HepG2 (cell line): Measurements from ENCODE around the gene PPP4C. TPM values are rescaled to one million over a fixed set of nuclear protein-coding genes. Genes with fewer than 3 reads are reported as not detected.

ENCODE experiments used
- FOXC1 ChIP-seq: sonication (generic); formaldehyde crosslinking; IDR thresholded peaks from 2 replicates; pipeline ENCODE4 v1.8.0; 2022; ENCODE audit warnings: mild to moderate bottlenecking, missing genetic modification reagents, borderline replicate concordance
- GABPA ChIP-seq, 2 experiments: IDR thresholded peaks; 2 replicates each; pipeline ENCODE4 v1.6.1; 2011 to 2016; ENCODE audit warnings: low read depth in 2 of 2, low read length in 1 of 2, missing biosample characterization in 1 of 2, missing genetic modification characterization in 1 of 2
- HNRNPLL ChIP-seq: fragments of 200-400 bp; formaldehyde crosslinking; IDR thresholded peaks from 2 replicates; pipeline ENCODE4 v1.6.1; 2017; ENCODE audit warnings: mild to moderate bottlenecking, low read depth, low read length; ENCODE audit not compliant: poor library complexity, severe bottlenecking
- IRF2 ChIP-seq: IDR thresholded peaks from 2 replicates; pipeline ENCODE4 v1.6.1; 2018; ENCODE audit warnings: missing genetic modification reagents, missing compliant biosample characterization
- KLF13 ChIP-seq: sonication (generic); formaldehyde crosslinking; IDR thresholded peaks from 2 replicates; pipeline ENCODE4 v1.4.0; 2020; ENCODE audit warnings: mild to moderate bottlenecking, missing genetic modification reagents
- PCBP1 ChIP-seq: fragments of 200-400 bp; formaldehyde crosslinking; IDR thresholded peaks from 2 replicates; pipeline ENCODE4 v1.6.1; 2017; ENCODE audit warnings: mild to moderate bottlenecking, low read depth, low read length, borderline replicate concordance
- RCOR2 ChIP-seq: IDR thresholded peaks from 2 replicates; pipeline ENCODE4 v1.6.1; 2016; ENCODE audit warnings: missing biosample characterization, missing genetic modification reagents
- REL ChIP-seq: sonication (generic); formaldehyde crosslinking; conservative IDR thresholded peaks from 2 replicates; pipeline ENCODE4 v1.8.0; 2022; ENCODE audit warnings: mild to moderate bottlenecking, missing genetic modification reagents, moderate library complexity
- RFXANK ChIP-seq: IDR thresholded peaks from 2 replicates; pipeline ENCODE4 v1.6.1; 2016
- SPEN ChIP-seq: sonication (generic); formaldehyde crosslinking; IDR thresholded peaks from 2 replicates; pipeline ENCODE4 v1.5.1; 2020; ENCODE audit warnings: low read depth, mild to moderate bottlenecking, missing genetic modification reagents
- ZNF768 ChIP-seq: sonication (generic); formaldehyde crosslinking; IDR thresholded peaks from 2 replicates; pipeline ENCODE4 v1.4.0; 2020; ENCODE audit warnings: missing genetic modification reagents
- polyA plus RNA-seq, 8 experiments: library from polyadenylated mRNA; depleted of rRNA in 3 of 8; stranded (reverse) in 7 of 8; unstranded in 1 of 8; fragments of >200 nt; fragmentation: Illumina TruSeq in 4 of 8; extraction: Trizol in 4 of 8; gene quantifications; 2 replicates each; pipeline versions ENCODE4 v1.2.1 to v1.2.3, GENCODE V29; 2011 to 2016; ENCODE audit warnings: low read depth in 4 of 8, missing spikeins in 1 of 8, mixed read lengths in 1 of 8; ENCODE audit not compliant: insufficient read depth in 1 of 8
- total RNA-seq, 5 experiments: library from RNA; depleted of rRNA; stranded (reverse); fragments of >200 nt; fragmentation: Illumina TruSeq; extraction: Trizol; gene quantifications; 2 replicates each; pipeline ENCODE4 v1.2.3, GENCODE V29; 2016; ENCODE audit warnings: low read depth in 1 of 5
- TF ChIP-seq, protein P1 (sequence below): sonication (generic); formaldehyde crosslinking; IDR thresholded peaks from 2 replicates; pipeline ENCODE4 v1.8.1; 2023; ENCODE audit warnings: mild to moderate bottlenecking, inconsistent platforms, moderate library complexity, missing genetic modification reagents, borderline replicate concordance
- TF ChIP-seq, protein P2 (sequence below): sonication (generic); formaldehyde crosslinking; IDR thresholded peaks from 2 replicates; pipeline ENCODE4 v1.4.0; 2020; ENCODE audit warnings: missing genetic modification reagents, borderline replicate concordance
- TF ChIP-seq, protein P3 (sequence below): sonication (generic); formaldehyde crosslinking; IDR thresholded peaks from 2 replicates; pipeline ENCODE4 v1.8.0; 2022; ENCODE audit warnings: mild to moderate bottlenecking, missing genetic modification reagents, moderate library complexity
- TF ChIP-seq, protein P4 (sequence below): sonication (generic); formaldehyde crosslinking; IDR thresholded peaks from 2 replicates; pipeline ENCODE4 v1.8.0; 2022; ENCODE audit warnings: mild to moderate bottlenecking, missing genetic modification reagents, borderline replicate concordance
- TF ChIP-seq, protein P5 (sequence below): sonication (generic); formaldehyde crosslinking; IDR thresholded peaks from 2 replicates; pipeline ENCODE4 v1.4.0; 2020; ENCODE audit warnings: mild to moderate bottlenecking, missing genetic modification reagents, borderline replicate concordance

The PPP4C gene
- total and polyA plus RNA-seq, 2 of the 13 experiments (the other 11 are each of a cell fraction or from before 2014, with no cell fraction given) = 176 to 220 TPM

DNA sequence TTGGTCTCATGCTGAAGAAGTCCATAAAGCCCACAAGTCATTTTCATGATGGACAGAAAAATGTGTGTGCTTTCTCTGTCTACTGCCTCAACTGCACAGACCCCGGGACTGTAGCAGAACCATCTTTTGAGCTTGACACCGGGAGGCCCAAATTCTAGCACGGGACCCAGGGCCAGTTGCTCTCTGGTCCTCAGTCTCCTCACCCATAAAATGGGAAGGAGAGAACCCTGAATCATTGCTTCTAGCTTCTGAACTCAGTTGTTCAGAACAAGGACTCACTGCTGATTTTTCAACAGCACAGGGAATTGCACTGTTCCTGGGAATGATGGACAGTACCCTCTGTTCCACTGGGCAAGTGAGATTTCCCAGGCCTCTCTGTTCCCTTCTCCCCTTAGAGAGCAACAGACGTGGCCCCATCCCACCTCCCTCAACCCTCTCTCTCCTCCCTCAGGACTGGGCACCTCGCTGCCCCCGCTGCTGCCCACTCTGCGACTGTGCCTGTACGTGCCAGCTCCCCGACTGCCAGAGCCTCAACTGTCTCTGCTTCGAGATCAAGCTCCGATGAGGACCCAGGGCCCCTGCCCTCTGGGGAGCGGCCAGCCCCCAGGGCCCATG lies 12.4 kb upstream of the PPP4C start (continued):
- TF ChIP-seq KLF13 (no peak), ZNF768 (peak; percentile 73; the same call in 1 of the 2 replicates), SPEN (no peak), REL (CRISPR knock-in tag) (no peak), PCBP1 (0 out of 2 replicates have a peak, but pooled peaks have one; percentile 22), RFXANK (CRISPR knock-in tag) (no peak), RCOR2 (CRISPR knock-in tag) (0 out of 2 replicates have a peak, but pooled peaks have one; percentile 37), HNRNPLL (no peak), GABPA (IDR thresholded peaks at IDR 0.05; ENCODE audit: low read depth, low read length) (no peak), GABPA (CRISPR knock-in tag; IDR thresholded peaks at IDR 0.05; ENCODE audit: low read depth) (no peak), FOXC1 (CRISPR knock-in tag) (peak; percentile 25; the same call in 1 of the 2 replicates), IRF2 (CRISPR knock-in tag) (0 out of 2 replicates have a peak, but pooled peaks have one; percentile 17)
- TF ChIP-seq, protein P1, sequence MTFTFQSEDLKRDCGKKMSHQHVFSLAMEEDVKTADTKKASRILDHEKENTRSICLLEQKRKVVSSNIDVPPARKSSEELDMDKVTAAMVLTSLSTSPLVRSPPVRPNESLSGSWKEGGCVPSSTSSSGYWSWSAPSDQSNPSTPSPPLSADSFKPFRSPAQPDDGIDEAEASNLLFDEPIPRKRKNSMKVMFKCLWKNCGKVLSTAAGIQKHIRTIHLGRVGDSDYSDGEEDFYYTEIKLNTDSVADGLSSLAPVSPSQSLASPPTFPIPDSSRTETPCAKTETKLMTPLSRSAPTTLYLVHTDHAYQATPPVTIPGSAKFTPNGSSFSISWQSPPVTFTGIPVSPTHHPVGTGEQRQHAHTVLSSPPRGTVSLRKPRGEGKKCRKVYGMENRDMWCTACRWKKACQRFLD (CRISPR knock-in tag) = no peak; the same call in 1 of the 2 replicates
- TF ChIP-seq, protein P2, sequence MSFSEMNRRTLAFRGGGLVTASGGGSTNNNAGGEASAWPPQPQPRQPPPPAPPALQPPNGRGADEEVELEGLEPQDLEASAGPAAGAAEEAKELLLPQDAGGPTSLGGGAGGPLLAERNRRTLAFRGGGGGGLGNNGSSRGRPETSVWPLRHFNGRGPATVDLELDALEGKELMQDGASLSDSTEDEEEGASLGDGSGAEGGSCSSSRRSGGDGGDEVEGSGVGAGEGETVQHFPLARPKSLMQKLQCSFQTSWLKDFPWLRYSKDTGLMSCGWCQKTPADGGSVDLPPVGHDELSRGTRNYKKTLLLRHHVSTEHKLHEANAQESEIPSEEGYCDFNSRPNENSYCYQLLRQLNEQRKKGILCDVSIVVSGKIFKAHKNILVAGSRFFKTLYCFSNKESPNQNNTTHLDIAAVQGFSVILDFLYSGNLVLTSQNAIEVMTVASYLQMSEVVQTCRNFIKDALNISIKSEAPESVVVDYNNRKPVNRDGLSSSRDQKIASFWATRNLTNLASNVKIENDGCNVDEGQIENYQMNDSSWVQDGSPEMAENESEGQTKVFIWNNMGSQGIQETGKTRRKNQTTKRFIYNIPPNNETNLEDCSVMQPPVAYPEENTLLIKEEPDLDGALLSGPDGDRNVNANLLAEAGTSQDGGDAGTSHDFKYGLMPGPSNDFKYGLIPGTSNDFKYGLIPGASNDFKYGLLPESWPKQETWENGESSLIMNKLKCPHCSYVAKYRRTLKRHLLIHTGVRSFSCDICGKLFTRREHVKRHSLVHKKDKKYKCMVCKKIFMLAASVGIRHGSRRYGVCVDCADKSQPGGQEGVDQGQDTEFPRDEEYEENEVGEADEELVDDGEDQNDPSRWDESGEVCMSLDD (CRISPR knock-in tag) = 0 out of 2 replicates have a peak, but pooled peaks have one; percentile 23
- TF ChIP-seq, protein P3, sequence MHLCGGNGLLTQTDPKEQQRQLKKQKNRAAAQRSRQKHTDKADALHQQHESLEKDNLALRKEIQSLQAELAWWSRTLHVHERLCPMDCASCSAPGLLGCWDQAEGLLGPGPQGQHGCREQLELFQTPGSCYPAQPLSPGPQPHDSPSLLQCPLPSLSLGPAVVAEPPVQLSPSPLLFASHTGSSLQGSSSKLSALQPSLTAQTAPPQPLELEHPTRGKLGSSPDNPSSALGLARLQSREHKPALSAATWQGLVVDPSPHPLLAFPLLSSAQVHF (CRISPR knock-in tag) = 0 out of 2 replicates have a peak, but pooled peaks have one; percentile 68
- TF ChIP-seq, protein P4, sequence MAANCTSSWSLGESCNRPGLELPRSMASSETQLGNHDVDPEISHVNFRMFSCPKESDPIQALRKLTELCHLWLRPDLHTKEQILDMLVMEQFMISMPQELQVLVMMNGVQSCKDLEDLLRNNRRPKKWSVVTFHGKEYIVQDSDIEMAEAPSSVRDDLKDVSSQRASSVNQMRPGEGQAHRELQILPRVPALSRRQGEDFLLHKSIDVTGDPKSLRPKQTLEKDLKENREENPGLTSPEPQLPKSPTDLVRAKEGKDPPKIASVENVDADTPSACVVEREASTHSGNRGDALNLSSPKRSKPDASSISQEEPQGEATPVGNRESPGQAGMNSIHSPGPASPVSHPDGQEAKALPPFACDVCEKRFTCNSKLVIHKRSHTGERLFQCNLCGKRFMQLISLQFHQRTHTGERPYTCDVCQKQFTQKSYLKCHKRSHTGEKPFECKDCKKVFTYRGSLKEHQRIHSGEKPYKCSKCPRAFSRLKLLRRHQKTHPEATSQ (CRISPR knock-in tag) = no peak
- TF ChIP-seq, protein P5, sequence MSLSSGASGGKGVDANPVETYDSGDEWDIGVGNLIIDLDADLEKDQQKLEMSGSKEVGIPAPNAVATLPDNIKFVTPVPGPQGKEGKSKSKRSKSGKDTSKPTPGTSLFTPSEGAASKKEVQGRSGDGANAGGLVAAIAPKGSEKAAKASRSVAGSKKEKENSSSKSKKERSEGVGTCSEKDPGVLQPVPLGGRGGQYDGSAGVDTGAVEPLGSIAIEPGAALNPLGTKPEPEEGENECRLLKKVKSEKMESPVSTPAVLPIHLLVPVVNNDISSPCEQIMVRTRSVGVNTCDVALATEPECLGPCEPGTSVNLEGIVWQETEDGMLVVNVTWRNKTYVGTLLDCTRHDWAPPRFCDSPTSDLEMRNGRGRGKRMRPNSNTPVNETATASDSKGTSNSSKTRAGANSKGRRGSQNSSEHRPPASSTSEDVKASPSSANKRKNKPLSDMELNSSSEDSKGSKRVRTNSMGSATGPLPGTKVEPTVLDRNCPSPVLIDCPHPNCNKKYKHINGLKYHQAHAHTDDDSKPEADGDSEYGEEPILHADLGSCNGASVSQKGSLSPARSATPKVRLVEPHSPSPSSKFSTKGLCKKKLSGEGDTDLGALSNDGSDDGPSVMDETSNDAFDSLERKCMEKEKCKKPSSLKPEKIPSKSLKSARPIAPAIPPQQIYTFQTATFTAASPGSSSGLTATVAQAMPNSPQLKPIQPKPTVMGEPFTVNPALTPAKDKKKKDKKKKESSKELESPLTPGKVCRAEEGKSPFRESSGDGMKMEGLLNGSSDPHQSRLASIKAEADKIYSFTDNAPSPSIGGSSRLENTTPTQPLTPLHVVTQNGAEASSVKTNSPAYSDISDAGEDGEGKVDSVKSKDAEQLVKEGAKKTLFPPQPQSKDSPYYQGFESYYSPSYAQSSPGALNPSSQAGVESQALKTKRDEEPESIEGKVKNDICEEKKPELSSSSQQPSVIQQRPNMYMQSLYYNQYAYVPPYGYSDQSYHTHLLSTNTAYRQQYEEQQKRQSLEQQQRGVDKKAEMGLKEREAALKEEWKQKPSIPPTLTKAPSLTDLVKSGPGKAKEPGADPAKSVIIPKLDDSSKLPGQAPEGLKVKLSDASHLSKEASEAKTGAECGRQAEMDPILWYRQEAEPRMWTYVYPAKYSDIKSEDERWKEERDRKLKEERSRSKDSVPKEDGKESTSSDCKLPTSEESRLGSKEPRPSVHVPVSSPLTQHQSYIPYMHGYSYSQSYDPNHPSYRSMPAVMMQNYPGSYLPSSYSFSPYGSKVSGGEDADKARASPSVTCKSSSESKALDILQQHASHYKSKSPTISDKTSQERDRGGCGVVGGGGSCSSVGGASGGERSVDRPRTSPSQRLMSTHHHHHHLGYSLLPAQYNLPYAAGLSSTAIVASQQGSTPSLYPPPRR (CRISPR knock-in tag) = no peak; the same call in 1 of the 2 replicates
